HG02678 (cell line): Measurements from ENCODE around the gene ATF2.

ENCODE experiments used
- ATAC-seq: cut with Tn5 transposase; IDR thresholded peaks from one replicate; pipeline ENCODE4 v1.9.1; 2021; ENCODE audit warnings: mild to moderate bottlenecking, moderate library complexity; ENCODE audit not compliant: unreplicated experiment

Gene ATF2

DNA sequence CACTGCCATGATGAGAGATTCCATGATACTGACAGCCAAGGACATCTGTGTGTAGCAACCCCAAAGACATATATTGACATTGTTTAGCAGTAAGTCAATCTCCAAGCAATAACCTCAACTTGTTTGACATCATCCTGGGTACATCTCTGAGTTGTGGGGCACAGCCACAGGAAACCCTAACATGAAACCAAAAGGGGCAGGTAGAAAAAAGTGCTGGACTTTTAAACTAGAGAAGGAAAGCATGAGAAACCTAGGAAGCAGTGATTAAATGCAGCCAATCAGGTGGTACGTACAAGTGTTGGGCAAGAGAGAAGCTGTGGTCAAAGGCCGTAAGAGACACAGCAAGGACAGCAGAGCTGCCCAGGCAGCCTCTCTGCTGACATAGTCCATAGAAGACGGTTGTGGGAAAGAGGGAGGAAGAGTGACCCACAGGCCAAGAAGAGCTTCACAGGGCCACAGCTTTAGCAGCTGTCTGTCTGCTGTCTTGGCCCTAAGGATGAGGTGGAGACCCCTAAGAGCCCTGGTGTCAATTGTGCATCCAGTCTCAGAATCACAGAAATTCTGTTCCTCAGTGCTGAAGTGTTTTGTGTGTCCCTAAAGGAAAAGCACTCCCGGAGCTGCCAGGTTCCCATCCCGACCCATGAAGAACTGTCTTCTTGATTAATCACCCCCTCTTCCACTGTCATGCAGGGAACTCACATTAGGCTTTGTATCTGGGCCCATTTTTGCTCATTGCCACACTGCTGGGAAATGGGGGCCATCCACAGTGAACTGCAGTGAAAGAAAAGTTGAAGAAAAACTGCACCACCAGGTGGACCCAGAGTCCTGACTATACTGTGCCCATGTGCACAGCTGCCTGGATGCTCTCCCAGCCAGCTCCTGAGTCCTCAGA lies 137.4 kb downstream of the ATF2 start:
- ATAC-seq = peak; percentile 72

DNA sequence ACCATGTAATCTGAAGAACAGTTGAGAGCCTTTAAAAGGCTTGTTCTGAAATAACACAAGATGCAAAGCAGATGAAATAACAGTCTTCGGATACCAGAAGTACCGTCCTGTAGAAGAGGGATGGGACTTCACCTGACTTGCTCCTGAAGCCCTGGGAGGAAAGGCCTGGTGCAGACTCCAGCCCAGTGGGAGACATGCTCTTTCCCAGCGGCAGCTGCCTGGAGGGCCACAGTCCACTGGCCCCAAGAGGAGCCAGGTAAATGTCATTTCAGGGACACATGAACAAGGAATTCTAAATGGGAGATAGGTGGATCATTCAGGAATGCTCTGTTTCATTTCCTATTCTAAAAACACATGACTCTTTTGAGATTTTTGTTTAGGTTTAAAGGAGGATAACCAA lies 140.2 kb downstream of the ATF2 start:
- ATAC-seq = no peak

DNA sequence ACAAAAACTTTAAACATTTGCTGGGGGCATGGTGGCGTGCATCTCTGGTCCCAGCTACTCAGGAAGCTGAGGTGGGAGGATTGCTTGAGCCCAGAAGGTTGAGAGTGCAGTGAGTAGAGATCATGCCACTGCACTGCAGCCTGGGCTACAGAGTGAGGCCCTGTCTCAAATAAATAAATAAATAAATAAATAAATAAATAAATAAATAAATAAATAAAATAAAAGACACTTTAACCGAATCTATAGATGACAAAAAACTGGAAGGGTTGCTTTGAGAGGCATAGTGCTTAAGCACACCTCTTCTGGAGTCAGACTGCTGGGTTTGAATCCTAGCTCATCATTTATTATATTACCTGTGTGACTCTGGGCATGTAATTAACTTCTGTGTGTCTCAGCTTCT lies 141.6 kb downstream of the ATF2 start:
- ATAC-seq = no peak

DNA sequence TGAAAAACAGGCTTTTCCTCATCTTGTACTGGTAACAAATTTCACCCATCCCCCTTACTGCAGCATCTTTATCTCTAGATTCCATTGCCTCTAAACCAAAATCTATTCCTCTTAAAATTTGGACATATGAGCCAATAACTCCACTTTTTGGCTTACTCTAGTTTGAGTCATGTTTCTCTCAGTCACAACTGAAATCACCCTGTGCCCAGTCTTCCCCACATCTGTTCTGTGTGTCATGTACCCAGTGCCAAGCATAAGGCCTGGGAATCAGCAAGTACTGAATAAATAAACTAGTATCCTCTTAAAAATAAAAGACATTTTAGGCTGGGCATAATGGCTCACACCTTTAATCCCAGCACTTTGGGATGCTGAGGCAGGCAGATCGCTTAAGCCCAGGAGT lies 142.1 kb downstream of the ATF2 start:
- ATAC-seq = no peak

DNA sequence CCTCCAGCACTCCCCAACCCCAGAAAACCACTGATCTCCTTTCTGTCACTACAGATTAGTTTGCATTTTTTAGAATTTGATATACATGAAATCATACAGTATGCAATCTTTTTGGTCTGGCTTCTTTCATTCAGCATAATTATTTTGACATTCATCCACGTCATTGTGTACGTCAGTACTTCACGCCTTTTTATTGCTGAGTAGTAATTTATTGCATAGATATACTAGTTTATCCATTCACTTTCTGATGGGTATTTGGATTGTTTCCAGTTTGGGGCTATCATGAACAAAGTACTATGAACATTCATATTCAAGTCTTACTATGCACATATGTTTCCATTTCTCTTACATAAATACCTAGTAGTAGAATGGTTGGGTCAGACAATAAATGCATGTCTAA lies 142.8 kb downstream of the ATF2 start:
- ATAC-seq = no peak

DNA sequence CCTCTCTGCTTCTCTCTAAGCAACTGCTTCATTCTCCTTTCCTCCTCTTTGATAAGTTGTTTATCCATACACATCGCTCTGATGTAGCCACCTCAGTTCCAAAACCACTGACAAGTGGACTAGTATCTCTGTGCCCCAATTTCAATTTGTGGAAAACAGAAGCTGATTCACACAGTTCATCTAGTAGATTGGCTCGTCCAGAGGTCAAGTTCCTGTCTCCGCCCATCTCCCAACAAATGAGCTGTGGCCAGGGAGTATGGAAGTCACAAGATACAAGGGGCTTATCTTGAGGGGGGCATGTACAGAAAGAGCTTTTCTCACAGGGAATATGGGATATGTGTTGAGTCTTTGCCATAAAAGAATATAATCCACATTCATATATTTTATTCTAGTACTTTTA lies 145.1 kb downstream of the ATF2 start:
- ATAC-seq = no peak
